ENCODE data around the gene SRBD1. TPM values are rescaled to one million over a fixed set of nuclear protein-coding genes. Genes with fewer than 3 reads are reported as not detected.

SRBD1 gene
- total RNA-seq, 4 donors from 2014 or later = 9.0 to 22.0 (median 13.0) TPM

DNA sequence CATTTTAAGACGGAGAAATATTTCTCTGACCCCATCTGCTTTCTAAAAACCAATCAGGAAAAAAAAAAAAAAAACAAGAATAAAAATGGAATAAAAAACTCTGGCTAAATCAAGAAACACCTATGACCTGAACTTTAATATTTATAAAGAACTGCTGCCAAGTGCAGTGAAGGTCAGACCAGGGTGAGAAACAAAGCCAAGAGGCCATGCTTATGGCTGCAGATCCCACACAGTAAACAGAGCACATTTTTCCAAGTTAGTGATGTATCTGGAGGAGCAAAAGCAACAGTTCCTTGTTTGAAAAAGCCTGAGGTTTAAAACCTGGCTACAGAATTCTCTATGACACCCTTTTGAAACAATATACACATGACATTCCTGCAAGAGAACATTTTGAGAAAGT is 242.3 kb downstream of the SRBD1 start:
- WGBS = 86% methylated on average over 1 of the region's 1 CpG
- TF ChIP-seq, protein P1, sequence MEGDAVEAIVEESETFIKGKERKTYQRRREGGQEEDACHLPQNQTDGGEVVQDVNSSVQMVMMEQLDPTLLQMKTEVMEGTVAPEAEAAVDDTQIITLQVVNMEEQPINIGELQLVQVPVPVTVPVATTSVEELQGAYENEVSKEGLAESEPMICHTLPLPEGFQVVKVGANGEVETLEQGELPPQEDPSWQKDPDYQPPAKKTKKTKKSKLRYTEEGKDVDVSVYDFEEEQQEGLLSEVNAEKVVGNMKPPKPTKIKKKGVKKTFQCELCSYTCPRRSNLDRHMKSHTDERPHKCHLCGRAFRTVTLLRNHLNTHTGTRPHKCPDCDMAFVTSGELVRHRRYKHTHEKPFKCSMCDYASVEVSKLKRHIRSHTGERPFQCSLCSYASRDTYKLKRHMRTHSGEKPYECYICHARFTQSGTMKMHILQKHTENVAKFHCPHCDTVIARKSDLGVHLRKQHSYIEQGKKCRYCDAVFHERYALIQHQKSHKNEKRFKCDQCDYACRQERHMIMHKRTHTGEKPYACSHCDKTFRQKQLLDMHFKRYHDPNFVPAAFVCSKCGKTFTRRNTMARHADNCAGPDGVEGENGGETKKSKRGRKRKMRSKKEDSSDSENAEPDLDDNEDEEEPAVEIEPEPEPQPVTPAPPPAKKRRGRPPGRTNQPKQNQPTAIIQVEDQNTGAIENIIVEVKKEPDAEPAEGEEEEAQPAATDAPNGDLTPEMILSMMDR (IDR thresholded peaks at IDR 0.05) = no peak
- no peak for TF ChIP-seq POLR2AphosphoS5 (IDR thresholded peaks at IDR 0.05)
- TF ChIP-seq POLR2A (IDR thresholded peaks at IDR 0.05; ENCODE audit: low read depth) = no peak
- no peak for TF ChIP-seq EP300 (IDR thresholded peaks at IDR 0.05)

DNA sequence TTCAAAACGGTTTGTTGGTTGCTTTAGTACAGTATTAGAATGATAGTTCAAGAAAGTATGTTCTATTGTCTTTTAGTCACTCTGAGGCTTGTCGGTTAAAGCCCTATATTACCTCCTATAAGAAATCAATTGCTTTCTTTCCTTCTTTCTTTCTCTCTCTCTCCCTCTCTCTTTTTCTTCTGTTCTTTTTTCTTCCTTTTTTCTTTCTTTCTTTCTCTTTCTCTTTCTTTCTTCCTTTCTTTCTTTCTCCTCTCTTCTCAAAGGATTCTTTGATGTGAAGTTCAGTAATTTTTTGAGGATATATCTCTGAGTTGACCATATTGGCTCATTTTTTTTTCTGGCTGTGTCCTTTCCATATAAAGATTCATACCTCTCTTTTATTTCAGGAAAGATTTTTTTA is 249.4 kb downstream of the SRBD1 start:
- intact Hi-C loops (cut with DNase I) = no loop called here
- Histone ChIP-seq H3K27me3 (no peaks in the 10 kb centered on the region), H3K4me1 (no peaks in the 10 kb centered on the region), H3K4me3 (no peak overlapping the region), H3K27ac (replicated peaks in 1 of 4) (no peak overlapping the region), H3K9me3 (no peaks in the 10 kb centered on the region), H3K36me3 (no peaks in the 10 kb centered on the region)
- 93% methylated on average over 2 of the region's 2 CpGs for WGBS
- DNase-seq (ENCODE audit: extremely low spot score) = no peak
- TF ChIP-seq EP300 (IDR thresholded peaks at IDR 0.05) (no peak), POLR2A (IDR thresholded peaks at IDR 0.05; ENCODE audit: low read depth) (no peak), POLR2AphosphoS5 (IDR thresholded peaks at IDR 0.05) (no peak)

More for the DNA sequence above, 242.3 kb downstream of the SRBD1 start:
- intact Hi-C loops (cut with DNase I) = no loop called here
- Histone ChIP-seq H3K4me1 (peaks cover 0 to 3% (median 0%) of the 10 kb centered on the region in 4 donors), H3K27ac (replicated peaks in 1 of 4) (no peak overlapping the region), H3K27me3 (no peaks in the 10 kb centered on the region), H3K36me3 (no peaks in the 10 kb centered on the region), H3K4me3 (no peak overlapping the region), H3K9me3 (no peaks in the 10 kb centered on the region)
- no peak for DNase-seq (ENCODE audit: extremely low spot score)

DNA sequence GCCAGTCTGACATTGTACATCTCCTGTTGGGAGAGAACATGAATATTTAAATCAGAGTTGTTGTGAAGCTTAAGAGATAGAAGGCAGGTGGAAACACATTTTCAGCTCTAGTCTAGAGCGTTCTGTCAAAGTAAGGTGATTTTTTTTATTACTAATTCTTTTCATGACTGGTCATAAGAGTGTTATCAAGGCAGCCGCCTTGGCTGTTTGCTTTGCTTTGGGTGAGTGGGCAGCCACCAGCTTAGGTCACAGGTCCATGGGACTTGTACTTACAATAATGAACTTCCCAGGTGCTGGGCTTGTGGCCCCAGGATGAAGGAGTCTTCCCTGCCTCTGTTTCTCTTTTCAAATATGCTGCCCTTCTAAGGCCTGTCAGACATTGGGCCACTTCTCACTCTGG is 256.3 kb downstream of the SRBD1 start:
- H3K36me3 ChIP-seq = no peaks in the 10 kb centered on the region
- H3K27me3 ChIP-seq = no peaks in the 10 kb centered on the region
- no peak for DNase-seq (ENCODE audit: extremely low spot score)
- H3K27ac ChIP-seq (replicated peaks in 1 of 4) = no peak overlapping the region
- no peak for TF ChIP-seq EP300 (IDR thresholded peaks at IDR 0.05)
- TF ChIP-seq, protein P1 (IDR thresholded peaks at IDR 0.05) = no peak
- TF ChIP-seq POLR2AphosphoS5 (IDR thresholded peaks at IDR 0.05) = no peak
- TF ChIP-seq POLR2A (IDR thresholded peaks at IDR 0.05; ENCODE audit: low read depth) = no peak
- H3K9me3 ChIP-seq = no peaks in the 10 kb centered on the region
- no peak overlapping the region for H3K4me3 ChIP-seq
- intact Hi-C loops (cut with DNase I) = no loop called here
- H3K4me1 ChIP-seq = no peaks in the 10 kb centered on the region
- 95% methylated on average over 2 of the region's 2 CpGs for WGBS

DNA sequence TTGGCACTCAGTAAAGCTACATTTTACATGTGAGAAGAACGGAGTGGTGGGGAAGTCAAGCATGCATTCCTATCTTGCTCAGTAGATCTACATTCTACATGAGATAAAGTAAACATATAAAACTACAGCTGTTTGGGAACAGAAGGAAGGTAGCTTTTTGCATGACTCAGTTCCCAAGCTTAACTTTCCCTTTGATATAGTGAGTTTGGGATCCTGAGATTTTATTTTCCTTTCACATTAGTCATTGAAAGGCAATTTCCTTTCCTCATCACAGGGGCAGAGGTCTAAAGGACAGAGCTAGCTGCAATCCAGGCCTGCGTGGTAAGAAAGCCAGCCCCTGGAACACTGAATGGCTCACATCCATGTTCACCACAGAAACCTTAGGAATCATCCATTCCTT is 257.2 kb downstream of the SRBD1 start:
- Histone ChIP-seq H3K9me3 (no peaks in the 10 kb centered on the region), H3K27ac (replicated peaks in 1 of 4) (no peak overlapping the region), H3K4me3 (no peak overlapping the region), H3K36me3 (no peaks in the 10 kb centered on the region), H3K4me1 (no peaks in the 10 kb centered on the region), H3K27me3 (no peaks in the 10 kb centered on the region)
- intact Hi-C loops (cut with DNase I) = no loop called here
- DNase-seq (ENCODE audit: extremely low spot score) = no peak
- no peak for TF ChIP-seq POLR2A (IDR thresholded peaks at IDR 0.05; ENCODE audit: low read depth)
- no peak for TF ChIP-seq POLR2AphosphoS5 (IDR thresholded peaks at IDR 0.05)
- TF ChIP-seq, protein P1 (IDR thresholded peaks at IDR 0.05) = no peak
- no peak for TF ChIP-seq EP300 (IDR thresholded peaks at IDR 0.05)
- WGBS = 68% methylated on average over 2 of the region's 2 CpGs

DNA sequence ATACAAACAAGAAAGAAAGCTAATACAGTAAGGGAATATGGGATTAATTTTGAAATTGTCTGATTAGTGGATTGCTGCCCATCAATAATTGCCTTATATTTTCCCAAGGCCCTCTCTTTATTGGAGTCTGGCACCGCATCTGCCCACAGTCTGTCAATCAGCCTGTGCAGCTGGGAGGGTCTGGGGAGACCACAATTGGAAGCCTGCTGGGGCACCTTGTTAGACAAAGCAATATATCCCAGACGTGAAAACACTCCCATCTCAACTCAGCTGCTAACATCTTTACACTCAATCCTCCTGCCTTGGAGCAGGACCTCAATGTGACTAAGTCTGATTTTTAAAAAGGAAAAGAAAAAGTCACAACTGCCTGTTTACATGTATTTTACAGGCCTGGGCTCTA is 258.6 kb downstream of the SRBD1 start:
- WGBS = 92% methylated on average over 2 of the region's 2 CpGs
- intact Hi-C loops (cut with DNase I) = no loop called here
- DNase-seq (ENCODE audit: extremely low spot score) = no peak
- Histone ChIP-seq H3K27ac (replicated peaks in 1 of 4) (no peak overlapping the region), H3K4me3 (no peak overlapping the region), H3K4me1 (no peaks in the 10 kb centered on the region), H3K27me3 (no peaks in the 10 kb centered on the region), H3K36me3 (no peaks in the 10 kb centered on the region), H3K9me3 (no peaks in the 10 kb centered on the region)
- TF ChIP-seq POLR2AphosphoS5 (IDR thresholded peaks at IDR 0.05) (no peak), EP300 (IDR thresholded peaks at IDR 0.05) (no peak), POLR2A (IDR thresholded peaks at IDR 0.05; ENCODE audit: low read depth) (no peak)
- TF ChIP-seq, protein P1 (IDR thresholded peaks at IDR 0.05) = no peak

Data from esophagus muscularis mucosa (tissue), 4 donors.